HG03139 (cell line): ENCODE data around the gene PSG5.
"Not testable (repeated sequence)": the region's sequence is repeated elsewhere in the genome, so short reads cannot be mapped to it uniquely, and the experiment has no call there.

Experiments
- ATAC-seq: cut with Tn5 transposase; IDR thresholded peaks from one replicate; pipeline ENCODE4 v1.9.1; 2021; ENCODE audit not compliant: unreplicated experiment

The PSG5 gene

GRCh38 chr19:43186311-43186935 lies at the start of gene PSG5:
PSG5 (minus strand) TSS chr19:43186536; CDS start chr19:43186405, 131 bp downstream.
- not testable (repeated sequence) for ATAC-seq

GRCh38 chr19:43235686-43236085 lies 49.4 kb upstream of the PSG5 start:
- not testable (repeated sequence) for ATAC-seq

DNA sequence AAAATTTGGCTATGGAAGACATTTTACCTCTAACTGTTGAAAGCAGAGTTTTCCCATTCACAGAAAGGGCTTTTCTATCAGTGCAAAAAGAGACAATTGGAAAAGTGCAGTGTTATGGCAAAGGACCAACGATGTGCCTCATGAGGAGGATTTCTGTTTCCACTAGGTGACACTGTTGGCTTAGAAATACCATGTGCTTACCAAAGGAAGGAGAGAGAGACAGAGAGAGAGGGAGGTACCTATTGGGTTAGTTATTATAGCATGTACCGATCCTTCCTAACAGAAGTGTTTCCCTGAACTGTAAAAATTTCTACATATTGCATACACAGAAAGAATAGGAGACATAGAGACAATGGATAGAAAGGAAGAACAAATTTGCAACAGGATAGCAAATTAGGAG lies 43.0 kb upstream of the PSG5 start:
- no peak for ATAC-seq

GRCh38 chr19:43228730-43229129 lies 42.4 kb upstream of the PSG5 start:
- not testable (repeated sequence) for ATAC-seq

DNA sequence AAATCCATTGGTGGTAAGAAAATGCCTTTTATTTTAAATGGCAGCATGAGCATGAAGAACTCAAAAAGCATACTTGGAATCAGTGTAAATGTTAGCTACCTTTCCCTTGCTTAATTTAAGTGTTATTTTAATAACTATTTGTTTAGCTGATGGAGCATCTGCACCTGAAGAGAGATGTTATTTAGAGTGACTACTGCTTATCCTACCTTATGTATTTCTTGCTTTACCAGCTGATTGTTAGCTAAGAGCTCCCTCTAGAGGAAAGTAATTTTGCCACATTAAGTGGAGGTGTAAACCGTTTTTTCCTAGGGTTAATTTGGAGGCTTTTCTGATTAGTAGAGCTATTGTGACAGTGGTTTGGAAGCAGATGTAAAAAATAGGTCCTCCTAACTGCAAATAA lies 40.6 kb upstream of the PSG5 start:
- not testable (repeated sequence) for ATAC-seq

- ATAC-seq = no peak
These were observed 38.5 kb upstream of the PSG5 start for GRCh38 chr19:43224855-43225253.

DNA sequence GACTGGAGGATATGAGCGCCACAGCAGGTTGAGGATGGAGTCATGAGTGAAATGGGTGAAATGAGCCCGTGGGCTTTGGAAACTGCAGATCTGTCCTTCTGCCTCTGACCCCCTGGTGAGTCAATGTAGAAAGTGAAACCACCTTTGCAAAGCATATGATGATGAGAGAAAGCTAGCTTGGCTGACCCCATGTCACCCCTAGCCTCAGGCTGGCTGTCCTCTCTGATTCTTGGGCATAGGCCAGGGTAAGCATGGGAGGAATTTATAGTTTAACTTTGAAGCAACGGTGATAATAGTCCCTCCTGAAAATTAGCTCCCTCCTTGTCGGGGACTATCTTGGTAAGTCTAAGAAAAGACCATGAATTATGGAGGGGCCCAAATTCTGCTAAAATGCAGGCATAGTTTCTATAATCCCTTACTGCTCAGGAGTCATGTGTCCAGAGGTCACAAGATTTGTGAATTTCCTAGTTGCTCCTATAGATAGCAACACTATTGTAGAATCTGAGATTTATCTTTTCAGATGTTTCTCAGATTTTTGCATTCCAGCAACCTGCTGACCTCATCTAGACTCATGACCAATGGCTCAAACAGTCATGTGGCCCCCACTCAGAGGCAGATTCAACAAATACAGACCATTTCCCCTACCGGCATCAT lies 38.0 kb upstream of the PSG5 start:
- ATAC-seq = not testable (repeated sequence)

GRCh38 chr19:43221891-43222290 lies 35.6 kb upstream of the PSG5 start:
- not testable (repeated sequence) for ATAC-seq

DNA sequence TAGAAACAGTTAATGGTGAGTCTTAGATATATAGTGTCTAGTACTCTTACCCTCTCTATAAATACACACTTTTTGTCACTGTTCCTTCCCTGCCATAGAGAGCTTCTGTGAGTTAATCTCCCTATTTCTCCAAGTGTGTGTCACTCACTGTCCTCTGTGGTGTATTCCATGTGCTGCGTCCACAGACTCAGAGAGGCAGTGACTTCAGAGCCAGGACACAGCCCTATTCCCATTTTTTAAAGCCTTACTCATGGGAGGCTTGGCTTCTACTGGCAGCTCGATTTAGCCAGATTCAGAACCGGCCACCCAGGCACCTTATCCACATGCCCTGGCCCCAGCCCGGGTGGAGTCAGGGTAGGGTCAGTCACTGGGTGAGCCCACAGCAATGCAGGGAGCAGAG lies 32.8 kb upstream of the PSG5 start:
- ATAC-seq = not testable (repeated sequence)

DNA sequence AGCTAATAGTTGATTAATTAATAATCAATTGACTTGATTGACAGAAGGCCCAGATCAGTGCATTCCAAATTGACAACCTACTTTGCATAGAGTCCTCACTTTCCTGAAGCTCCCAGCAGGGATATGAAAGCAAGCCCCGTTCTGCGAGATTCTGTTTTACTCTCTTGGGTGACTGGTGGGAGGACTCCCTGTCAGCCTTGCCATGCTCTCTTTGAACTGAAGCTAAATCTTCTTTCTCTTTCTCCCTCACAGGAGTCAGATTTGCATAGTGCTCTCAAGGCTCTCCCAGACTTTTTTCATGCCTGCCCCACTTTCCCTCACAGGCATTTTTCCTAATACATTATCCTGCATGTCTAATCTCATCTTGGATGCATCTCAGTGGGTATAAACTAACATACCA lies 29.5 kb upstream of the PSG5 start:
- ATAC-seq = not testable (repeated sequence)

DNA sequence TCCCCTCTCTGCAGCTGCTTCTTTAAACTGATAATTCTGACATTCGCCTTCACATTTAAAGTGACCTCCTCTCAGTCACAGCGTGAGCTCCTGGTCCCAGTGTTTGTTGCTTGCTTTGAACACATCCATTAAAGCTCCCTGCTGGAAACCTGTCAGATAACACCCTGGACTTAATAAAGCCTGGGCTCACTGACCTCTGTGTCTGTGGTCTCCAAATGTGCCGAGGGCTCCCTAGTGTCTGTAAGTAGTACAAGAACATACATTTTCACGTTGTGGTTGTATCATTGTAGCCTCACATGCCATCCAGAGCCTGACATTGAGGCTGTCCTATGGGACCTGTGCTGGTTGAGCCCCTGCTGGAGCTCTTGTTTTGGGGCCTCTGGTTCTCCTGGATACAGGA lies 21.7 kb upstream of the PSG5 start:
- ATAC-seq = no peak

DNA sequence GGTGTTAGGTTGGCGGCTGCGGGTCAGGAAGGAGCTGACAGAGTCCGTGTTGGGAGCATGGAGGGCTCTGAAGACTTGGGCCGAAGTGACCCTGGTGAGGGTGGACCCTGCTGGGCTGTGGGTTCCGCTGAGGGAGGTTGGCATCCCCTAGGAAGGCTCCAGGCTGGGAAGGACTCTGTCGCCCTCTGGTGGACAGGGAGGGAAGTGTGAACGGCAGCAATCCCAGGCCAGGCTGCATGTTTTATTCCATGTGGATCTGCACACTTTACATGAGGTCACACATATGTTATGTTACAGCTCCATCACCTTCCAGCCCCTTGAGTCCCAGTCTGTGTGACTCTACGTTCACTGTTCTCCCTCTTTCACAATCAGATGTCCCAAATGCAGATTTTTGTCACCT lies 20.8 kb upstream of the PSG5 start:
- not testable (repeated sequence) for ATAC-seq

DNA sequence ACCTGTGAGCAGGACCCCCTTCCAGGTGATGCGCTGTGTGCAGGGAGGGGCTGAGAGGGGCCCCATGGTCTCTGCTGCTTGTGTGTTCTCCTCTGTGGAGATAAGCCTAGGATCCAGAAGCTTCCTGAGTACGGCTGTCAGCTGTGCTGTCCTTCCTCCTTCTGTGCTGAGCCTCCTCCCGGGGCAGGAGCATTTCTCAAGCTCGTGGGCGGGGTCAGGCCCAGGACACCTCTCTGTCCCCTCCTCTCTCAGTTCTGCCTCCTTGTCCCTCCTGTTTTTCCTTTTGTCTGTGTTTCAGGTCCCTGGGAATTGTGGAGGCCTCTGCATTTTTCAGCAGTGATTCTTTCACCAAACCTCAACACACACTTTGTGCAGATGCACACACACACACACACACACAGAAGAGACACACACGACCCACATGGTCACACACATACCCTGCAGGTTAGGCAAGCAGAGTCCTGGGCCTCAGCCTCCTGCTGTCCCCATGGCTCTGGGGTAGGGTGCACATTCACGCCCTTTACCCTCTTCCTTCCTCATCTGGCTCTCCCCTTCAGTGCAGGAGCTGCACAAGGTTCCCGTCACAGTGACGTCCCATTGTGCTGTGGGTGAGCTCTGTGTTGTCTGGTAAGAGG lies 19.3 kb upstream of the PSG5 start, which contains the start of gene PSG4:
Gene PSG4 (minus strand): TSS at position 168 of the 635 bp plus-strand sequence. CDS start 102 bp downstream, at position 66.
- not testable (repeated sequence) for ATAC-seq

DNA sequence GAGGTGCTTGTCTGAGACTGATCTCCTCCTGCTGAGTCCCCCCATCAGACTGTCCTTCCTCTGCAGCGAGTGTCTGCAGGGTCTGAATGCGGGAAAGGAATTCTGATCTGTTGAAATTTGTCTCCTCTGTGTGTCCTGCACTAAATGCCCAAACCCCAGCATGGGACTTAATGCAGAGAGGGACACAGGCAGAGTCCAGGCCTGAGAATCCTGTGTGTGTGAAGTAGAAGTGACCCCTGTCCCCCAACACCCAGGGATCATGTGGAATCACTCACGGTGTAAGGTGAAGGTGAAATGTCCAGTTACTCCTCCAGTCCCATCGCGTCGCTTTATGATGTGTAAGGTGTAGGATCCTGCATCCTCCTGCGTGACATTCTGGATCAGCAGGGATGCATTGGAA lies 17.3 kb upstream of the PSG5 start:
- ATAC-seq = not testable (repeated sequence)

GRCh38 chr19:43201891-43202290 lies 15.6 kb upstream of the PSG5 start:
- not testable (repeated sequence) for ATAC-seq

DNA sequence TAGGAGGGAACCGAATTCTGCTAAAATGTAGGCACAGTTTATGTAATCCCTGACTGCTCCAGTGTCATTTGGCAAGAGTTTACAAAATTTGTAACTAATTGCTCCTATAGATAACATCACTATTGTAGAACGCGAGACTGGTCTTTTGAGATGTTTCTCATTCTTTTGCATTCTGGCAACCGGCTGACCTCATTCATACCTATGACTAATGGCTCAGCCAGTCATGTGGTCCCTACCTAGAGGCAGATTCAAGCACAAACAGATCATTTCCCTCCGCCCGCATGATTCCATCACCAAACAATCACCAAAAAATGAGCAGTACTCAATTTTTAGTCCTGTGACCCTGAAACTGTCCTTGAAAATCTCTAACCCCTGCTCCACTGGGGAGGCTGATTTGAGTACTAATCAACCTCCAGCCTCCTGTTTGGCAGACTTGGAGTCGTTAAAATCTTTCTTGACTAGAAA lies 15.0 kb upstream of the PSG5 start:
- ATAC-seq = not testable (repeated sequence)

GRCh38 chr19:43198686-43199419 lies 12.5 kb upstream of the PSG5 start:
- ATAC-seq = not testable (repeated sequence)

DNA sequence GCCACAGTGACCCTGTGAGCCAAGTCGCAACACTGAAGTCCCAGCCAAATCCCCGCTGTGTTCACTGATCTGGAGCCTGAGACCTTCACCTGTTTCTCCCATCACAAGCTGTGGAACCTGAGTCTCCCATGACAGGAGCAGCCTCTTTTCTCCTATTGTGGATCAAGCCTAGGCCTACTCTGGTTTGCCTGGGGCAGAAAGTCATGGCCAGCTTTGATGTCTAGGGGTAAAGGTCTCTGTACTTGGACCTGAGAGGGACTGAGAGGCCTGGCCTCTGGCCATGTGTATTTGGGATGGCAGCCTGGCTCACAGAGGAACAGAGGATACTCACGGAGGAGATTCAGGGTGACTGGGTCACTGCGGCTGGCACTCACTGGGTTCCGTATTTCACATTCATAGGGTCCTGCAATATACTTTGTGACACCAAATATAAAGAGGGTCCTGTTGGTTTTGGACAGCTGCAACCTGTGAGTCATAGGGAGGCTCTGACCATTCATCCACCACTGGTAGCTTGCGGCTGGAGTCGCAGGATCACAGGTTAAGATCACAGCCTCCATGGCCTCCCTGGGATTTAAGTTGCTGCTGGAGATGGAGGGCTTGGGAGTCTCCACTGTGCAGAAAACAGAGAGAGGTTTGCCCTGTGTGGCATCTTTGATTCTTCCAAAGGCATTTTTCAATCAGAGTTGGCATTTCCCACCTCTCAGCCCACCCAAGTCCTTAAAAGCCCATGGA lies 11.5 kb upstream of the PSG5 start:
- ATAC-seq = not testable (repeated sequence)

DNA sequence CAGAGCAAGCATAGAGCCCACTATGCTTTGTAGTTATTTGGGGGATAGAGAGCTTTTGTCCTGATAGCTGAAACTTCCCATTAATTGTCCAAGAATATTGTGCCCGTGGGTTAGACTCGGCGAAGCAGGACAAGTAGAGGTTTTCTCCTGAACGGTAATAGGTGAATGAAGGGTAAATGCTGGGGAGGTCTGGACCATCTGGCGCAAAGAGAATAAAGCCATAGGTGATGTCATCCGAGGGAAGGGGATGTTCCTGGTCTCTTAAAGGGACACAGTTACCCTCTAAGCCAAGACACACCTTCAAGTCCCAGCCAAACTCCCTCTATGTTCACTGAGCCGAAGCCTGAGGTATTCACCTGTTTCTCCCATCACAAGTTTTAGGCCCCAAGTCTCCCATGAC lies 8.1 kb upstream of the PSG5 start:
- ATAC-seq = not testable (repeated sequence)

- ATAC-seq = not testable (repeated sequence)
These were observed 6.2 kb upstream of the PSG5 start for GRCh38 chr19:43192381-43193155.
